ENCODE data around the gene AFTPH. TPM values are rescaled to one million over a fixed set of nuclear protein-coding genes. Genes with fewer than 3 reads are reported as not detected.

The AFTPH gene
- polyA plus RNA-seq, 6 donors from 2014 or later = 48.2 to 77.9 (median 57.2) TPM

DNA sequence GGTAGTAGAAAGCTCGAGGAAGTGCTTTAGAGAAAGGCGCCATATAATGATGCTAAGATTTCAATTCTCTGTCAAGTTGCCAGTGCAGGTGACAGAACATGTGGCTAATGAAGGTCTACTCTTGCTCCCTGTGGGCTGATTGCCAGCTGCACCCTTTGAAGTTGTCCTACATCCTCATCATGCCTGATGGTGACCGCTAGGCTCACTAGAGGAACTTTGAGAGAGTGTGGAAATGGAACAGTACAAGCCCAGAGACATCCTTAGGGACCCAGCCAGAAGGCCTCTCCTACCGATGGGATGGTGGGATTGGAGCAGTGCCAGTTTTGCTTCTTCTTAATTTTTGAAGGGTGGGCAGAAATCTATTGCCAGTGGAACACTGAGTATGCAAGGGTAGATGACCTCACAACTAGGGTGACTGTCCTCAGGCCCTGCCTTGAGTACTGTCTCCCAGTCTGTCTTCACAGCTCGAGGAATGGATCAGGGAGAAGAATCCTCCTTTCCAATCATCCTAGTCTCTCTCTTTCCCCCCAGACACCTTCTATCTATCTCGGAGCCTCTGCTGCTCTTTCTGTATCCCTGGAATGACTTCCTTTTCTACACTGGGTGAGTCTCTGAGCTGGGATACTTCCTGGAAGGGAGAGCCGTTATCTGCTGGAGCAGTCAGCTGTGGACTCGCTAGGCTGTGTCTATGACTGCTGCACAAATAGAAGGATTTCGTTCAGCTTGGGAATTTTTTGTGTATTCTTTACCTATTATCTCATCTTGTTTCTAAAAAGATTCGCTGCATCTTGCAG, 36.7 kb upstream of the AFTPH start:
- DNase-seq (no peak), ATAC-seq (ENCODE audit: low read depth in 2 of 2) (no peak)
- Mint-ChIP-seq H3K27ac (peak overlapping the region in 2 of 6 donors; percentile 36 to 72), H3K36me3 (no peaks in the 10 kb centered on the region), H3K4me1 (peaks cover 0 to 8% (median 6%) of the 10 kb centered on the region in 3 donors), H3K4me3 (no peak overlapping the region), H3K27me3 (peaks cover 18 to 26% (median 21%) of the 10 kb centered on the region in 3 donors), H3K9me3 (no peaks in the 10 kb centered on the region)

DNA sequence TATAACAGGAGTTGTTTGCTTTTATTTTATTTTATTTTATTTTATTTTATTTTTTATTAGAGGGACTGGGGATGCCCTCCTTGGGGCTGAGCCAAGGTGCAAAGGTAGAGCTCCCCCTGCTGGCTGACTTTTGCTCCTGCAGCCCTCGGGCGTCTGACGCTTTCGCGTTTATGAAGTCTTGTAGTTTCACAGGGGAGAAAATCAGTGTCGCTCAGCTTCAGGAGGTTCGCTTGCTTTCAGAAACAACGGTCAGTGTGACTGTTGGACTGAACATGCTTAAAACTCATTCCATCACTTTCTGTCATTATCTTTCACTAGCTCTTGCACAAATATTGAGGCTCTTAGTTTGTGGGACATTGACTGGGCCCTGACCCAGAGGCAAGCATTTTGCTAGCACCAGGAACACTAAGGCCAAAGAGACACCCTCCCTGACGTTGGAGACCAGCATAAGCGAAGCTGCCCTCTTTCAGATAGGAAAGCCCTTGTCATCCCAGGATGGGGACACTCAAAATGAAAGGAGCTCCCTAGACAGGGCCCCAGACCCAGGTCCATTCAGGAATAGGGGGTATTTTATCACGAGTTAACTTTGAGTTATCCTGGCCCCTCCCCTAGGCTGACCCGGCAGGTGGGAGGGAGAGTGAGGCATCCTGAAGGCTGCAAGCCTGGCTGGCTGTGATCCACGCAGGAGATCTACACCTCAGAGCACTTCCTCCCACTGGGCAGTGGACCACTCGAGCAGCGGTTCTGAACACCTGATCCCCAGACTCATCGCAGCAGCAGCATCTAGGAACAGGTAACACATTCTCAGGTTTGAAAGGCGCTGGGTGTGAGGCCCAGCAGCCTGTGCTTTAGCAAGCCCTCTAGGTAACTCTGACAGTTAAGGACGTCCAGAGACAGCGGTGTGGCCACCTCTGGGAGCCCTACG, 35.8 kb upstream of the AFTPH start:
- no peaks in the 10 kb centered on the region for H3K9me3 Mint-ChIP-seq
- DNase-seq (peak; percentile 59), ATAC-seq (ENCODE audit: low read depth in 2 of 2) (peak; percentile 80 to 88)
- H3K36me3 Mint-ChIP-seq = no peaks in the 10 kb centered on the region
- peak overlapping the region in 1 of 6 donors; percentile 72 for H3K27ac Mint-ChIP-seq
- peaks cover 0 to 8% (median 6%) of the 10 kb centered on the region in 3 donors for H3K4me1 Mint-ChIP-seq
- peak overlapping the region in 1 of 8 donors; percentile 38 for H3K4me3 Mint-ChIP-seq
- H3K27me3 Mint-ChIP-seq = peaks cover 18 to 26% (median 21%) of the 10 kb centered on the region in 3 donors

DNA sequence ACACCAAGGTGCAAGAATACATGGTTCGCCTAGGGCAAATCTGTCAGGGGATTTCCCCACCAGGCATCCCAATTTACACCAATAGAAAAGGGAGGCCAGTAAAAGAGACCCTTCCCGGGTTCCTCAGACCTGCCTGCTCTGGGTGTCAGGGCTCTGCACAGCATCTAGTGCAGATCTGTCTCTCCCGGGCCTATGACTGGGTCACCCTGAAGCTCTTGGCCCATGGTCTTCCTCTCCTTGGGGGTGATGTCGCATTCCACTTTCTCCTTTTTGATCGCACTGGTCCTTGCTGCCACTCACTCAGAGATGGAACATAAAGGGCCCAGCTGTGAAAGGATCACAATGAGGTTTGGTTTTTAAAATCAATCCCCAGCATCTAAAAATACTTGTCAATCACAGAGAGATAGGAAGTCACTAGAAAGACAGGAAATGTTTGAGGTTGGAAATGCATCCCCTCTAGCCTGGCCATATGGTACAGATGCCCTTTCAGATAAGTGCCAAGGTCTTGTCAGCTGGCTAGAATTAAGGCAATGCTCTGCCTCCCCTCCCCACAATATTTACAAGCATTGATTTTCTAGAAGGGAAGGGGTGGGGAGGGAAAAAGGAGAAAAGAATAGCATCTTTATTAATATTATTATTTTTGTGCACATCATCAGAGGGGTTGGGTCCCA, 34.9 kb upstream of the AFTPH start:
- no peak for ATAC-seq (ENCODE audit: low read depth in 2 of 2)
- Mint-ChIP-seq H3K27ac (peak overlapping the region in 1 of 6 donors; percentile 17), H3K36me3 (no peaks in the 10 kb centered on the region), H3K4me1 (peaks cover 0 to 8% (median 6%) of the 10 kb centered on the region in 3 donors), H3K9me3 (no peaks in the 10 kb centered on the region), H3K27me3 (peaks cover 18 to 26% (median 21%) of the 10 kb centered on the region in 3 donors), H3K4me3 (no peak overlapping the region)
- no peak for DNase-seq

DNA sequence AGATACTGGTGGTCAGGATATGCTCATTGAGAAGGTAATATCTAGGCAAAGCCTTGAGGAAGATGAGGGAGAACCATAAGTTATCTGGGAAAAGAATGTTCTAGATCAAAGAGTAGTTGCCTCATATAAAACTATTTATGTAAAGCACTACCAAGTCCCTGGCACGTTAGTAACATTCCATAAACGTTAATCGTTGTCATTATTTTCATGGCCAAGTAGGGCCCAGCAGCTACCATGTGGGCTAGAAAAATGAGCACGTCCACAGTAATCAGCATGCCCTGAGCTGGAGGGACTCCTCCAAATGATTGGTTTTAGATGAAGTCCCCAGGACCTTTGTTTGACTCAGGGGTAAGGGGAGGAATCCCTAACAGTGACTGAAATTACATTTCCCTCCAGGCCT, 32.7 kb upstream of the AFTPH start:
- H3K36me3 Mint-ChIP-seq = no peaks in the 10 kb centered on the region
- no peaks in the 10 kb centered on the region for H3K9me3 Mint-ChIP-seq
- peaks cover 11 to 26% (median 22%) of the 10 kb centered on the region in 3 donors for H3K27me3 Mint-ChIP-seq
- ATAC-seq (ENCODE audit: low read depth in 2 of 2) = no peak
- H3K4me1 Mint-ChIP-seq = peaks cover 0 to 8% (median 6%) of the 10 kb centered on the region in 3 donors
- no peak for DNase-seq
- H3K4me3 Mint-ChIP-seq = no peak overlapping the region
- H3K27ac Mint-ChIP-seq = no peak overlapping the region

DNA sequence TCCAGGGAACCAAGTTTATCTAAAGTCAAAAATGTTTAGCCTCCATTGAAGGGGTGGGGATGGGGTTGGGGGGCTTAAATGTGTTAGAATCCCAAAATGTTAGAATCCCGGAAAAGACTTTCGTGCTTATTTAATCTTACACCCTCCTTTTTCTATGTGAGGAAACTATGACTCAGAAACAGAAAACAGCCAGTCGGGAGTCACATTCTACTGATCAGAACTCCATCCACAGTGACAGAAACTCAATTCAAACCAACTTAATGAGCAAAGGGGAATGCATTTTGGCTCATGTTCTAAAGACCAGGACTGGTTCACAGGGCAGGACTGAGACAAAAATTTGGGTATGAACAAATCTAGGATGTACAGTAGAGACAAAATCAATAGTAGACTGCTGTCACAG, 31.9 kb upstream of the AFTPH start:
- Mint-ChIP-seq H3K27ac (peak overlapping the region in 1 of 6 donors; percentile 10), H3K9me3 (no peaks in the 10 kb centered on the region), H3K4me1 (peaks cover 0 to 8% (median 6%) of the 10 kb centered on the region in 3 donors), H3K36me3 (no peaks in the 10 kb centered on the region), H3K4me3 (no peak overlapping the region), H3K27me3 (peaks cover 17 to 30% (median 26%) of the 10 kb centered on the region in 3 donors)
- DNase-seq (no peak), ATAC-seq (ENCODE audit: low read depth in 2 of 2) (no peak)

DNA sequence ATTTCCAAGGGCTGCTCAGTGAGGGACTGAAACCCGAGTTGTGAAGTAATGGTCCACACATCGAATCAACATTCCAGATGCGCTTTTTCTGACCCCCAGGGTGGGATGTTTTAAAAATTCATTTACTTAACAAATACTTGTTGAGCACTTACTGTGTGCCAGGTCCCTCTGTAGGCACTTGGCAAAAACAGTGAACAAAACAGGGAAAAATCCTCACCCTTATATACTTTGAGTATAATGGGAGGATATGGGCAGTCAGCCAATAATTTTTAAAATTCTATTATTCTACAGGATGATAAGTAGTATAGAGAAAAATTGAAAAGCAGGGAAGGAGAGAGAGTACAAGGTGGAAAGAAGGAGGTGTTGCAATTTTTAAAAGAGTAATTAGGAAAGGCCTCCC, 31.3 kb upstream of the AFTPH start:
- H3K27ac Mint-ChIP-seq = no peak overlapping the region
- peaks cover 0 to 7% (median 6%) of the 10 kb centered on the region in 3 donors for H3K4me1 Mint-ChIP-seq
- no peaks in the 10 kb centered on the region for H3K36me3 Mint-ChIP-seq
- ATAC-seq (ENCODE audit: low read depth in 2 of 2) (no peak), DNase-seq (no peak)
- no peak overlapping the region for H3K4me3 Mint-ChIP-seq
- peaks cover 17 to 35% (median 26%) of the 10 kb centered on the region in 3 donors for H3K27me3 Mint-ChIP-seq
- no peaks in the 10 kb centered on the region for H3K9me3 Mint-ChIP-seq

DNA sequence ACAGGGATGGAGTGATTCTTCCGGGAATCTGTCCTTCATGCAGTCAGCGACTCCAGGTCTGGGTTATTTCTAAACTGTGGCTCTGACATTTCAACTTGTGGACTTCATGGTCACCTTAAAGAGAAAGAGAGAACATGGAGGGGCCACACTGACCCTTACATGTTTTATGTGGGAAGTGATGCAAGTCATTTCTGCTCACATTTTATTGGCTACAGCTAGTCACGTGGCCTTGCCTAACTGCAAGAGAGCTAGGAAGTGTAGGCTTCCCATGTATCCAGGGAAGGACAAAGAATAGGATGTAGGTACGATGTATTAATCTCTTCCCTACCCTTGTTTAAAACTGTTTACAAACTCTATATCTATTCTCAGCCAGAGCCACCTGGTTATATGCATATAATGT, 30.3 kb upstream of the AFTPH start:
- ATAC-seq (ENCODE audit: low read depth in 2 of 2) (no peak), DNase-seq (no peak)
- peaks cover 17 to 45% (median 35%) of the 10 kb centered on the region in 3 donors for H3K27me3 Mint-ChIP-seq
- no peaks in the 10 kb centered on the region for H3K9me3 Mint-ChIP-seq
- no peak overlapping the region for H3K4me3 Mint-ChIP-seq
- no peaks in the 10 kb centered on the region for H3K36me3 Mint-ChIP-seq
- no peaks in the 10 kb centered on the region for H3K4me1 Mint-ChIP-seq
- H3K27ac Mint-ChIP-seq = no peak overlapping the region

DNA sequence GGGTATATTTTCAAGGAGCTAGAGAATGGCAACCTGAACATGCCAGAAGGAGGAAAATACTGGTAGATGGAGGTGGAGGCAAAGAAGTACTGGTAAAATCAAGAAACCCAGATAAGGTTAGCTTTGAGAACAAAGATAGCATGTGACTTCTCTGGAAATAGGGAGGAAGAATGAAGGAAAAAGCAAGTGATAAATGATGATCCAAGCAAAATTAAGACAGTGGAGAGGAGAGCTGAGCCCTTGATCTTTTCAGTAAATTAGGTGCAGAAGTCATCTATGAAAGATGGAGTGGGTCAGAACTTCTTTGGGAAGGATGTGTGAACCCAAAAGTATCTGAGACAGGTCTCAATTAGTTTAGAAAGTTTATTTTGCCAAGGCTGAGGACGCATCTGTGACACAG, 25.7 kb upstream of the AFTPH start:
- Mint-ChIP-seq H3K27ac (no peak overlapping the region), H3K4me1 (no peaks in the 10 kb centered on the region), H3K4me3 (no peak overlapping the region), H3K36me3 (no peaks in the 10 kb centered on the region), H3K27me3 (peaks cover 13 to 38% (median 16%) of the 10 kb centered on the region in 3 donors), H3K9me3 (no peaks in the 10 kb centered on the region)
- ATAC-seq (ENCODE audit: low read depth in 2 of 2) (no peak), DNase-seq (no peak)

DNA sequence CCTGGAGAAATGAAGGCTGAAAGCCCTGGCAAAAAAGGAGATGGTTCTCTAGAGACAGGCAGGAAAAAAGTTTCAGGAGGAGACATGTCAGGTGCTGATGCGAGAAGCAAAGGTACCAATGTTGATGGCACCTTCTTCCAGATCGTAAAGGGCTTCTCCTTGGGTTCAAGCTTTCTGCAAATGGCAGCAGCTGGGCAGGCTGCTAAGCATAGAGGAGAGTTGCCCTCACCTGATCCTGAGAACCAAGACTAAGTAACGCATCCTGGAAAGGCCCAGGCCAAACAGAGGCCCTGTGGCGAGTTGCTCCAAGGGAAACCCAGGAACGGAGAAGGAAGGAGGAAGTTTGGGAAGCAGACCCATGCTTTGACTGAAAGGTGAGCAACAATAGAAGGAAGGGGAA, 23.6 kb upstream of the AFTPH start:
- peaks cover 13 to 52% (median 16%) of the 10 kb centered on the region in 3 donors for H3K27me3 Mint-ChIP-seq
- no peak for ATAC-seq (ENCODE audit: low read depth in 2 of 2)
- H3K9me3 Mint-ChIP-seq = no peaks in the 10 kb centered on the region
- no peak overlapping the region for H3K27ac Mint-ChIP-seq
- no peaks in the 10 kb centered on the region for H3K4me1 Mint-ChIP-seq
- H3K36me3 Mint-ChIP-seq = no peaks in the 10 kb centered on the region
- no peak for DNase-seq
- H3K4me3 Mint-ChIP-seq = no peak overlapping the region

DNA sequence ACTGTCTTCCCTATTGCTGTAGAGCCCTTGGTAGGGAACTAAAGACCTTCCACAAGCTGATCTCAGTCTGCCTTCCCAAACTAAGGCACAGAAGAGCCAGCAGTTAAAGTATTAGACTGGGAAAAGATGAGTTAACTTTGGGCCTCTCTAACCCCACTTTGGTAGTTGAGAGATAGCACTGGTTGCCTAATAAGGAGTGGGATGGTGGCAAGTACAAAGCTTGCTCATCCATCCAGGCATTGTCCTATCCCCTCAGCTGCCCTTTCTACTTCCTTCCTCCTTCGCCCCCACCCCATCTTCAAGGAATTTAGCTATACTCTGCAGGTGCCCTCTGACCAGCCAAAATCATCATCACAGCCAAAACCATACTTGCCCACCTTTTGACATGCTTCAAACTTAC, 22.2 kb upstream of the AFTPH start:
- peaks cover 10 to 45% (median 16%) of the 10 kb centered on the region in 3 donors for H3K27me3 Mint-ChIP-seq

DNA sequence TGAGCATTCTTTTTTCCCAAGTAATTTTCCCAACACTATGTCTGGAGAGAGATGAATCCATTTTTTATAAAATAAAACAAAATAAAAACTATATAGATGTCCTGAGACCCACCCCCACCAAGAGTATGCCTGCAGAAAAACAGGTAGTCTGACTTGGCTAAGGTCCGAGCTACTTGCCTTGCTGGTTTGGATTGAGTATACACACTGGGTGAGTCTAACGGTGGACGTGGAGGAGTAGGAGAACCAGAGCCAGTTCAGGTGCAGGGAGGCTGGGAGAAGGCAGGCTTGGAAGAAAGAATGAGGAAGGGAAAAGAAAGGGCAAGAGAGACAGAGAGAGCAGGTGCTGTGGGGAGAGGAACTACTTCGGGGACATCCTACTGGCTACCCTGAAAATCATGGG, 21.3 kb upstream of the AFTPH start:
- Mint-ChIP-seq H3K27ac (peak overlapping the region in 1 of 6 donors; percentile 3), H3K4me1 (no peaks in the 10 kb centered on the region), H3K9me3 (no peaks in the 10 kb centered on the region), H3K36me3 (no peaks in the 10 kb centered on the region), H3K27me3 (peaks cover 4 to 37% (median 16%) of the 10 kb centered on the region in 3 donors), H3K4me3 (no peak overlapping the region)
- no peak for DNase-seq
- ATAC-seq (ENCODE audit: low read depth in 2 of 2) = no peak

More for the DNA sequence above, 22.2 kb upstream of the AFTPH start:
- H3K4me1 Mint-ChIP-seq = no peaks in the 10 kb centered on the region
- no peak for DNase-seq
- no peaks in the 10 kb centered on the region for H3K9me3 Mint-ChIP-seq
- H3K36me3 Mint-ChIP-seq = no peaks in the 10 kb centered on the region
- H3K27ac Mint-ChIP-seq = no peak overlapping the region
- no peak overlapping the region for H3K4me3 Mint-ChIP-seq
- no peak for ATAC-seq (ENCODE audit: low read depth in 2 of 2)

DNA sequence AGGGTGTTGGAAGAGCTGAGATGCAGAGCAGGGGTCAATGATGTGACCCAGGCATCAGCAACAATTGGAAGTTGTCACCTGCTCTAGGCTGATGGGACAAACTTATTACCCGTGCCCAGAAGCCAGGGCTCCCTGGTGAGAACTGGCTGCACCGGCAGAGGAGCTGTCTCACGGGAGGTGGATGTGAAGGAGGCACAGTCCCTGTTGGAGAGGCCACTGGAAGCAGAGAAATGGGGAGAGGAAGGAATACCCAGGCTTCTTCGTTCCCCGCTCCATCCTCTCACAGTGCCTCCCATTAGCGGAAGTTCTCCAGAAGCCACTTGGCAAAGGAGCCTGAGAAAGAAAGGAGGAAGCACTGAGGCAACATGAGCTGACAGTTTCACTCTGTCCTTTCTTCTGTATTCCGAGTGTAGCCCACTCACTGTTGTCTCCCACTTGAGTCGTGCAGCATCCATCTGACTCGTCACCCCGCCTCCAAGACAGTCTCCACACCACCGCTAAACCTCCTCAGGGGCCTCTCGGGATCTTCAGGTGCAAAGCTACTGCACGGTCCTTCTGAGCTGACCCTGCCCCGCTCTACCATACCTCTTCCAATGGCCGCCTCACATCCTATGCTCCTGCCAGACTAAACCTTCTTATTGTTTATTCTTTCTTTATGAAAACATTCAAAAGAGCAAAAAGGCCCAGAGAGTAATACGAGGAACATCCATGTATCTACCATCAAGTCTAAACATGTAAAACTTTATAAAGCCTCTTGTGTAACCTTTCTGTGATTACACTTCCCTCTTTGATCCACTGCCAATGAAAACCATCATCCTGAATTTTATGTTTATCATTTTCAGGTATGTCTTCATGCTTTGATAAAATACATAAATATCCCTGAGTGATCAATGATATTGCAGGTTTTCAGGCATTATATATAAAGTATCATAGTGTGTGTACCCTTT, 19.1 kb upstream of the AFTPH start:
- no peak for ATAC-seq (ENCODE audit: low read depth in 2 of 2)
- DNase-seq = no peak
- Mint-ChIP-seq H3K9me3 (no peaks in the 10 kb centered on the region), H3K4me1 (no peaks in the 10 kb centered on the region), H3K36me3 (no peaks in the 10 kb centered on the region), H3K27ac (no peak overlapping the region), H3K27me3 (peaks cover 0 to 17% (median 0%) of the 10 kb centered on the region in 3 donors), H3K4me3 (no peak overlapping the region)
